GM23338 (cell line): ENCODE data around the gene CTNNA1. TPM values are rescaled to one million over a fixed set of nuclear protein-coding genes. Genes with fewer than 3 reads are reported as not detected.

ENCODE experiments used
- CREB1 ChIP-seq: fragments of 250-450 bp; sonication (Bioruptor Pico); IDR thresholded peaks from 2 replicates; pipeline ENCODE4 v1.5.0; 2020; ENCODE audit warnings: low read depth, mild to moderate bottlenecking, moderate library complexity
- CTCF ChIP-seq, 2 experiments: fragments of 200-600 bp in 1 of 2; sonication (generic) in 1 of 2; conservative IDR thresholded peaks; 2 replicates each; pipeline versions ENCODE4 v1.5.1 to v1.6.1; 2016 to 2017; ENCODE audit warnings: antibody characterized with exemption in 2 of 2, low read depth in 2 of 2, mild to moderate bottlenecking in 2 of 2, moderate library complexity in 1 of 2
- EZH2 ChIP-seq: fragments of 200-600 bp; sonication (generic); IDR thresholded peaks from one replicate; pipeline ENCODE4 v1.8.0; 2017; ENCODE audit warnings: antibody characterized with exemption, mild to moderate bottlenecking, low read depth; ENCODE audit not compliant: unreplicated experiment
- EZH2phosphoT487 ChIP-seq: fragments of 200-600 bp; sonication (generic); IDR thresholded peaks from one replicate; pipeline ENCODE4 v1.8.1; 2018; ENCODE audit warnings: antibody characterized with exemption; ENCODE audit not compliant: unreplicated experiment
- JUNB ChIP-seq: IDR thresholded peaks from one replicate; pipeline ENCODE4 v1.6.1; 2016; ENCODE audit warnings: antibody characterized with exemption; ENCODE audit not compliant: unreplicated experiment
- NANOG ChIP-seq: IDR thresholded peaks from 2 replicates; pipeline ENCODE4 v1.6.1; 2016; ENCODE audit warnings: antibody characterized with exemption, borderline replicate concordance
- STAT1 ChIP-seq: IDR thresholded peaks from one replicate; pipeline ENCODE4 v1.6.1; 2016; ENCODE audit warnings: antibody characterized with exemption; ENCODE audit not compliant: unreplicated experiment
- ZNF114 ChIP-seq: fragments of 250-450 bp; sonication (Bioruptor Pico); IDR thresholded peaks from 2 replicates; pipeline ENCODE4 v1.5.0; 2020; ENCODE audit warnings: mild to moderate bottlenecking, moderate library complexity
- ZNF331 ChIP-seq: fragments of 250-450 bp; sonication (Bioruptor Pico); IDR thresholded peaks from 2 replicates; pipeline ENCODE4 v1.5.0; 2020; ENCODE audit warnings: low read depth, mild to moderate bottlenecking, moderate library complexity
- ZNF462 ChIP-seq: fragments of 250-450 bp; sonication (Bioruptor Pico); IDR thresholded peaks from 2 replicates; pipeline ENCODE4 v1.5.0; 2020; ENCODE audit warnings: mild to moderate bottlenecking, moderate library complexity
- polyA plus RNA-seq: library from polyadenylated mRNA; unstranded; fragments of >200 nt; fragmentation: Nextera tagmentation; extraction: Ambion mirVana; gene quantifications from 2 replicates; pipeline ENCODE4 v1.2.1, GENCODE V29; 2016
- total RNA-seq: library from RNA; depleted of rRNA; stranded (reverse); fragments of >200 nt; shearing (Covaris generic); gene quantifications from 2 replicates; pipeline ENCODE4 v1.2.3, GENCODE V29; 2014

CTNNA1 gene
- total and polyA plus RNA-seq, 2 experiments from 2014 or later, result 111 to 348 TPM

GRCh38 chr5:138960145-138960692 lies 207.0 kb downstream of the CTNNA1 start (continued):
- TF ChIP-seq ZNF462 (CRISPR knock-in tag) (no peak), CREB1 (CRISPR knock-in tag) (no peak), NANOG (no peak), ZNF114 (no peak), EZH2phosphoT487 (no peak), ZNF331 (no peak), CTCF (conservative IDR thresholded peaks at IDR 0.05; ENCODE audit: low read depth in 2 of 2) (no peak), STAT1 (no peak), EZH2 (no peak), JUNB (no peak)
